NCI-H128 (cell line): ENCODE measurements around the gene GAB3.
"Not testable (repeated sequence)": the region's sequence is repeated elsewhere in the genome, so short reads cannot be mapped to it uniquely, and the experiment has no call there.

Experiments used
- DNase-seq: peaks from one replicate; lab custom pipeline; 2025; ENCODE audit not compliant: unreplicated experiment; lab: John Stamatoyannopoulos, UW

Gene GAB3

GRCh38 chrX:154658957-154659356, 91.9 kb downstream of the GAB3 start:
- DNase-seq = no peak

- DNase-seq = no peak
These were observed 92.7 kb downstream of the GAB3 start for GRCh38 chrX:154658187-154658586.

- no peak for DNase-seq
These were observed 93.6 kb downstream of the GAB3 start for GRCh38 chrX:154657226-154657805.

- no peak for DNase-seq
These were observed 95.1 kb downstream of the GAB3 start for GRCh38 chrX:154655786-154656185.

- DNase-seq = no peak
These were observed 95.5 kb downstream of the GAB3 start for GRCh38 chrX:154655346-154655745.

- DNase-seq = no peak
These were observed 96.0 kb downstream of the GAB3 start for GRCh38 chrX:154654925-154655324.

- DNase-seq = no peak
These were observed 96.5 kb downstream of the GAB3 start for GRCh38 chrX:154654372-154654771.

GRCh38 chrX:154653413-154653812, 97.5 kb downstream of the GAB3 start, which contains the start of gene CTAG2:
TSS of gene CTAG2 (minus strand) at chrX:154653579. CDS start at chrX:154653515, 64 bp downstream.
- DNase-seq = not testable (repeated sequence)

GRCh38 chrX:154653048-154653401, 97.9 kb downstream of the GAB3 start:
- no peak for DNase-seq

GRCh38 chrX:154652311-154653047, 98.4 kb downstream of the GAB3 start:
- DNase-seq = no peak

GRCh38 chrX:154650221-154650510, 100.7 kb downstream of the GAB3 start:
- DNase-seq = no peak

GRCh38 chrX:154649503-154650220, 101.2 kb downstream of the GAB3 start:
- DNase-seq = no peak

GRCh38 chrX:154648931-154649330, 101.9 kb downstream of the GAB3 start:
- DNase-seq = no peak

- DNase-seq = not testable (repeated sequence)
These were observed 105.0 kb downstream of the GAB3 start for GRCh38 chrX:154645745-154646378.

- DNase-seq = not testable (repeated sequence)
These were observed 107.2 kb downstream of the GAB3 start for GRCh38 chrX:154643708-154644107.

- DNase-seq = not testable (repeated sequence)
These were observed 109.1 kb downstream of the GAB3 start for GRCh38 chrX:154641740-154642139.

GRCh38 chrX:154633661-154634060, 117.2 kb downstream of the GAB3 start:
- DNase-seq = not testable (repeated sequence)

- not testable (repeated sequence) for DNase-seq
These were observed 119.9 kb downstream of the GAB3 start for GRCh38 chrX:154630949-154631348.

GRCh38 chrX:154628960-154629359, 121.9 kb downstream of the GAB3 start:
- DNase-seq = not testable (repeated sequence)
